CD14-positive monocyte (primary cell): ENCODE data around the gene FAM174B. TPM values are rescaled to one million over a fixed set of nuclear protein-coding genes. Genes with fewer than 3 reads are reported as not detected.

Experiments used
- DNase-seq, 3 donors: peaks; one replicate each; pipeline ENCODE4 v3.0.0-alpha.2; 2011 to 2022
- H2AFZ ChIP-seq: 2 replicates; pipeline ENCODE4 v1.6.0; 2012; ENCODE audit warnings: mild to moderate bottlenecking, low read depth, low read length, inconsistent platforms; ENCODE audit not compliant: insufficient read depth, poor library complexity, severe bottlenecking
- H3K27ac ChIP-seq, 2 donors: 1 replicate in 1 of 2; 2 replicates in 1 of 2; pipeline ENCODE4 v1.5.1; 2012 to 2013; ENCODE audit warnings: low read length in 2 of 2, control low read depth in 1 of 2, inconsistent platforms in 1 of 2, low read depth in 1 of 2, mild to moderate bottlenecking in 1 of 2
- H3K27me3 ChIP-seq, 2 donors: one replicate each; pipeline versions ENCODE4 v1.6.0 to v1.6.1; 2011 to 2013; ENCODE audit warnings: low read length in 2 of 2; ENCODE audit not compliant: control insufficient read depth in 2 of 2, insufficient read depth in 2 of 2
- H3K36me3 ChIP-seq, 2 donors: replicated peaks in 1 of 2; 1 replicate in 1 of 2; 2 replicates in 1 of 2; pipeline versions ENCODE4 v1.5.1 to v1.6.1; 2012 to 2013; ENCODE audit warnings: low read length in 2 of 2, control low read depth in 1 of 2, inconsistent platforms in 1 of 2, mild to moderate bottlenecking in 1 of 2; ENCODE audit not compliant: insufficient read depth in 2 of 2, control insufficient read depth in 1 of 2
- H3K4me1 ChIP-seq, 2 donors: 1 replicate in 1 of 2; 2 replicates in 1 of 2; pipeline versions ENCODE4 v1.5.1 to v1.6.1; 2012 to 2013; ENCODE audit warnings: low read length in 2 of 2, control low read depth in 1 of 2, inconsistent platforms in 1 of 2, mild to moderate bottlenecking in 1 of 2, moderate library complexity in 1 of 2; ENCODE audit not compliant: insufficient read depth in 2 of 2, control insufficient read depth in 1 of 2
- H3K4me2 ChIP-seq: replicated peaks from 2 replicates; pipeline ENCODE3; 2012; ENCODE audit warnings: low read length, moderate library complexity, mild to moderate bottlenecking; ENCODE audit not compliant: poor library complexity, severe bottlenecking; ENCODE audit errors: extremely low read depth
- H3K4me3 ChIP-seq, 3 experiments: fragments of 200-600 bp in 1 of 3; sonication (generic) in 1 of 3; replicated peaks in 1 of 3; 1 replicate in 2 of 3; 2 replicates in 1 of 3; pipeline ENCODE4 v1.5.1; 2011 to 2013; ENCODE audit warnings: low read length in 3 of 3, mild to moderate bottlenecking in 3 of 3, control low read depth in 2 of 3, low read depth in 2 of 3, inconsistent platforms in 1 of 3, moderate library complexity in 1 of 3
- H3K79me2 ChIP-seq: 2 replicates; pipeline ENCODE4 v1.6.0; 2012; ENCODE audit warnings: mild to moderate bottlenecking, control low read depth, inconsistent platforms, low read length, moderate library complexity; ENCODE audit not compliant: insufficient read depth
- H3K9ac ChIP-seq: 2 replicates; pipeline ENCODE4 v1.6.0; 2017; ENCODE audit warnings: low read length, mild to moderate bottlenecking; ENCODE audit not compliant: insufficient read depth, poor library complexity, severe bottlenecking
- H3K9me3 ChIP-seq, 2 donors: replicated peaks in 1 of 2; 1 replicate in 1 of 2; 2 replicates in 1 of 2; pipeline versions ENCODE4 v1.5.1 to v1.6.1; 2012 to 2013; ENCODE audit warnings: low read length in 2 of 2, control low read depth in 1 of 2; ENCODE audit not compliant: control insufficient read depth in 1 of 2, insufficient read depth in 1 of 2
- H4K20me1 ChIP-seq: 2 replicates; pipeline ENCODE4 v1.6.0; 2012; ENCODE audit warnings: mild to moderate bottlenecking, low read length, control low read depth, moderate library complexity; ENCODE audit not compliant: insufficient read depth
- H3K27ac Mint-ChIP-seq, 7 donors: one replicate each; pipeline ENCODE4 v1.8.0; 2020; ENCODE audit warnings: mild to moderate bottlenecking in 7 of 7, mixed read lengths in 7 of 7, moderate library complexity in 6 of 7, inconsistent platforms in 2 of 7
- H3K27me3 Mint-ChIP-seq, 3 donors: one replicate each; pipeline ENCODE4 v1.8.0; 2021 to 2022; ENCODE audit warnings: low read depth in 3 of 3, mild to moderate bottlenecking in 3 of 3, mixed read lengths in 3 of 3, moderate library complexity in 3 of 3, inconsistent platforms in 1 of 3
- H3K36me3 Mint-ChIP-seq, 2 donors: one replicate each; pipeline ENCODE4 v1.8.0; 2020; ENCODE audit warnings: mixed read lengths in 2 of 2, inconsistent platforms in 1 of 2, mild to moderate bottlenecking in 1 of 2
- H3K4me1 Mint-ChIP-seq: one replicate; pipeline ENCODE4 v1.8.0; 2020; ENCODE audit warnings: mild to moderate bottlenecking, mixed read lengths
- H3K4me3 Mint-ChIP-seq, 2 donors: one replicate each; pipeline ENCODE4 v1.8.0; 2020; ENCODE audit warnings: mild to moderate bottlenecking in 2 of 2, mixed read lengths in 2 of 2, moderate library complexity in 1 of 2
- H3K9me3 Mint-ChIP-seq, 7 donors: one replicate each; pipeline ENCODE4 v1.8.0; 2020 to 2022; ENCODE audit warnings: mixed read lengths in 7 of 7, mild to moderate bottlenecking in 6 of 7, moderate library complexity in 6 of 7, inconsistent platforms in 2 of 7
- WGBS: methylation state at CpG from one replicate; pipeline ENCODE4 v1.1.5; 2013; ENCODE audit warnings: missing lambda C conversion rate; ENCODE audit not compliant: insufficient coverage; 5-methylcytosine and 5-hydroxymethylcytosine counted together
- intact Hi-C, 2 donors: fragments of 100-400 bp; cut with micrococcal nuclease; formaldehyde crosslinking; loops; one replicate each; pipeline versions ENCODE4 v1.15.0 to v1.15.1; 2023
- polyA plus RNA-seq, 3 donors: library from polyadenylated mRNA; depleted of rRNA in 1 of 3; unstranded in 2 of 3; stranded (reverse) in 1 of 3; fragments of 300-500 nt in 2 of 3; fragments of >200 nt in 1 of 3; fragmentation: Illumina TruSeq in 2 of 3; gene quantifications; 1 replicate in 2 of 3; 2 replicates in 1 of 3; pipeline ENCODE4 v1.2.3, GENCODE V29; 2012 to 2021
- TF ChIP-seq, protein P1 (sequence below): fragments of 200-600 bp; IDR thresholded peaks from one replicate; pipeline ENCODE4 v1.8.0; 2022; ENCODE audit warnings: antibody characterized with exemption, mild to moderate bottlenecking

The FAM174B gene
- polyA plus RNA-seq, 3 donors, result 2.2 to 4.7 (median 3.2) TPM

- Histone ChIP-seq H3K27ac (no peak overlapping the region), H3K4me2 (no peak overlapping the region), H3K4me1 (no peaks in the 10 kb centered on the region), H3K9me3 (no peaks in the 10 kb centered on the region), H4K20me1 (no peaks in the 10 kb centered on the region), H3K27me3 (no peaks in the 10 kb centered on the region), H3K79me2 (no peaks in the 10 kb centered on the region), H3K4me3 (no peak overlapping the region), H2AFZ (no peak overlapping the region), H3K36me3 (no peaks in the 10 kb centered on the region), H3K9ac (no peak overlapping the region)
- WGBS, result 94% methylated on average over 16 of the region's 19 CpGs
- H3K27ac Mint-ChIP-seq, result no peak overlapping the region
- no peak overlapping the region for H3K4me3 Mint-ChIP-seq
- DNase-seq, result no peak
- no peaks in the 10 kb centered on the region for H3K9me3 Mint-ChIP-seq
- TF ChIP-seq, protein P1, sequence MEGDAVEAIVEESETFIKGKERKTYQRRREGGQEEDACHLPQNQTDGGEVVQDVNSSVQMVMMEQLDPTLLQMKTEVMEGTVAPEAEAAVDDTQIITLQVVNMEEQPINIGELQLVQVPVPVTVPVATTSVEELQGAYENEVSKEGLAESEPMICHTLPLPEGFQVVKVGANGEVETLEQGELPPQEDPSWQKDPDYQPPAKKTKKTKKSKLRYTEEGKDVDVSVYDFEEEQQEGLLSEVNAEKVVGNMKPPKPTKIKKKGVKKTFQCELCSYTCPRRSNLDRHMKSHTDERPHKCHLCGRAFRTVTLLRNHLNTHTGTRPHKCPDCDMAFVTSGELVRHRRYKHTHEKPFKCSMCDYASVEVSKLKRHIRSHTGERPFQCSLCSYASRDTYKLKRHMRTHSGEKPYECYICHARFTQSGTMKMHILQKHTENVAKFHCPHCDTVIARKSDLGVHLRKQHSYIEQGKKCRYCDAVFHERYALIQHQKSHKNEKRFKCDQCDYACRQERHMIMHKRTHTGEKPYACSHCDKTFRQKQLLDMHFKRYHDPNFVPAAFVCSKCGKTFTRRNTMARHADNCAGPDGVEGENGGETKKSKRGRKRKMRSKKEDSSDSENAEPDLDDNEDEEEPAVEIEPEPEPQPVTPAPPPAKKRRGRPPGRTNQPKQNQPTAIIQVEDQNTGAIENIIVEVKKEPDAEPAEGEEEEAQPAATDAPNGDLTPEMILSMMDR, result no peak
- intact Hi-C loops, result no loop called here
- H3K36me3 Mint-ChIP-seq, result no peaks in the 10 kb centered on the region
- no peaks in the 10 kb centered on the region for H3K4me1 Mint-ChIP-seq
- peaks cover 3 to 8% (median 6%) of the 10 kb centered on the region in 3 donors for H3K27me3 Mint-ChIP-seq
These were observed 59.8 kb downstream of the FAM174B start for GRCh38 chr15:92595506-92596381.

GRCh38 chr15:92591275-92591674 is 64.3 kb downstream of the FAM174B start:
- DNase-seq, result no peak
- WGBS, result no CpG with 5 or more reads among the region's 5 CpGs
- Histone ChIP-seq H4K20me1 (no peaks in the 10 kb centered on the region), H2AFZ (no peak overlapping the region), H3K4me3 (no peak overlapping the region), H3K36me3 (no peaks in the 10 kb centered on the region), H3K9me3 (no peaks in the 10 kb centered on the region), H3K4me1 (no peaks in the 10 kb centered on the region), H3K27ac (no peak overlapping the region), H3K27me3 (no peaks in the 10 kb centered on the region), H3K4me2 (no peak overlapping the region), H3K79me2 (no peaks in the 10 kb centered on the region), H3K9ac (no peak overlapping the region)
- no peaks in the 10 kb centered on the region for H3K36me3 Mint-ChIP-seq
- TF ChIP-seq, protein P1, result no peak
- no peaks in the 10 kb centered on the region for H3K9me3 Mint-ChIP-seq
- H3K4me1 Mint-ChIP-seq, result no peaks in the 10 kb centered on the region
- no peak overlapping the region for H3K27ac Mint-ChIP-seq
- H3K27me3 Mint-ChIP-seq, result peaks cover 3 to 8% (median 5%) of the 10 kb centered on the region in 3 donors
- H3K4me3 Mint-ChIP-seq, result no peak overlapping the region
- intact Hi-C loops, result no loop called here
